HepG2 (cell line): ENCODE results near the gene STIMATE. TPM values are rescaled to one million over a fixed set of nuclear protein-coding genes. Genes with fewer than 3 reads are reported as not detected.
A peak's percentile ranks its signal among the peaks of the same experiment; 100 is the strongest.

Source experiments
- GFI1 ChIP-seq: sonication (generic); formaldehyde crosslinking; IDR thresholded peaks from 2 replicates; pipeline ENCODE4 v1.5.0; 2020; ENCODE audit warnings: missing genetic modification reagents, mild to moderate bottlenecking, borderline replicate concordance
- HNF4A ChIP-seq: sonication (generic); formaldehyde crosslinking; IDR thresholded peaks from 2 replicates; pipeline ENCODE4 v1.4.0; 2020; ENCODE audit warnings: missing genetic modification reagents
- MBNL3 ChIP-seq: fragments of 250-450 bp; sonication (Bioruptor Pico); conservative IDR thresholded peaks from 2 replicates; pipeline ENCODE4 v1.8.0; 2022; ENCODE audit warnings: mild to moderate bottlenecking, inconsistent platforms
- NCOA2 ChIP-seq: sonication (generic); formaldehyde crosslinking; IDR thresholded peaks from 2 replicates; pipeline ENCODE4 v1.8.0; 2022; ENCODE audit warnings: inconsistent platforms
- NFRKB ChIP-seq: fragments of 450-650 bp; IDR thresholded peaks from 2 replicates; pipeline ENCODE4 v1.6.1; 2017
- SKI ChIP-seq: fragments of 450-650 bp; IDR thresholded peaks from one replicate; pipeline ENCODE4 v1.6.1; 2018; ENCODE audit warnings: mild to moderate bottlenecking; ENCODE audit not compliant: partially characterized antibody
- SNAI1 ChIP-seq: sonication (generic); formaldehyde crosslinking; IDR thresholded peaks from 2 replicates; pipeline ENCODE4 v1.5.0; 2020; ENCODE audit warnings: mild to moderate bottlenecking, missing genetic modification reagents, borderline replicate concordance
- ZC3H4 ChIP-seq: sonication (generic); formaldehyde crosslinking; IDR thresholded peaks from 2 replicates; pipeline ENCODE4 v1.4.0; 2020; ENCODE audit warnings: missing genetic modification reagents, borderline replicate concordance
- ZFX ChIP-seq: sonication (generic); formaldehyde crosslinking; IDR thresholded peaks from 2 replicates; pipeline ENCODE4 v1.4.0; 2020; ENCODE audit warnings: mild to moderate bottlenecking, low read depth, missing genetic modification reagents, moderate library complexity
- ZNF510 ChIP-seq: sonication (generic); formaldehyde crosslinking; IDR thresholded peaks from 2 replicates; pipeline ENCODE4 v1.4.0; 2020; ENCODE audit warnings: low read depth, mild to moderate bottlenecking, missing genetic modification reagents
- ZNF629 ChIP-seq: sonication (generic); formaldehyde crosslinking; conservative IDR thresholded peaks from 2 replicates; pipeline ENCODE4 v1.5.0; 2020; ENCODE audit warnings: missing genetic modification reagents
- ZNF644 ChIP-seq: IDR thresholded peaks from 2 replicates; pipeline ENCODE4 v1.6.1; 2016; ENCODE audit warnings: low read depth
- ZNF766 ChIP-seq: sonication (generic); formaldehyde crosslinking; IDR thresholded peaks from 2 replicates; pipeline ENCODE4 v1.5.0; 2020; ENCODE audit warnings: missing genetic modification reagents, borderline replicate concordance
- polyA plus RNA-seq, 8 experiments: library from polyadenylated mRNA; depleted of rRNA in 3 of 8; stranded (reverse) in 7 of 8; unstranded in 1 of 8; fragments of >200 nt; fragmentation: Illumina TruSeq in 4 of 8; extraction: Trizol in 4 of 8; gene quantifications; 2 replicates each; pipeline versions ENCODE4 v1.2.1 to v1.2.3, GENCODE V29; 2011 to 2016; ENCODE audit warnings: low read depth in 4 of 8, missing spikeins in 1 of 8, mixed read lengths in 1 of 8; ENCODE audit not compliant: insufficient read depth in 1 of 8
- total RNA-seq, 5 experiments: library from RNA; depleted of rRNA; stranded (reverse); fragments of >200 nt; fragmentation: Illumina TruSeq; extraction: Trizol; gene quantifications; 2 replicates each; pipeline ENCODE4 v1.2.3, GENCODE V29; 2016; ENCODE audit warnings: low read depth in 1 of 5
- TF ChIP-seq, protein P1 (sequence below): sonication (generic); formaldehyde crosslinking; IDR thresholded peaks from 2 replicates; pipeline ENCODE4 v1.5.1; 2020; ENCODE audit warnings: mild to moderate bottlenecking, missing genetic modification reagents
- TF ChIP-seq, protein P2 (sequence below): sonication (generic); formaldehyde crosslinking; IDR thresholded peaks from 2 replicates; pipeline ENCODE4 v1.4.0; 2020; ENCODE audit warnings: missing genetic modification reagents, mild to moderate bottlenecking, borderline replicate concordance
- TF ChIP-seq, protein P3 (sequence below): sonication (generic); formaldehyde crosslinking; conservative IDR thresholded peaks from 2 replicates; pipeline ENCODE4 v1.4.0; 2020; ENCODE audit warnings: missing genetic modification reagents
- TF ChIP-seq, protein P4 (sequence below): sonication (generic); formaldehyde crosslinking; IDR thresholded peaks from 2 replicates; pipeline ENCODE4 v1.4.0; 2020; ENCODE audit warnings: missing genetic modification reagents, mild to moderate bottlenecking, borderline replicate concordance
- TF ChIP-seq, protein P5 (sequence below): sonication (generic); formaldehyde crosslinking; IDR thresholded peaks from 2 replicates; pipeline ENCODE4 v1.8.1; 2023; ENCODE audit warnings: missing genetic modification reagents, inconsistent platforms, borderline replicate concordance
- TF ChIP-seq, protein P6 (sequence below): sonication (generic); formaldehyde crosslinking; conservative IDR thresholded peaks from 2 replicates; pipeline ENCODE4 v1.8.0; 2022; ENCODE audit warnings: missing genetic modification reagents

Gene STIMATE
- total and polyA plus RNA-seq, 2 of the 13 experiments (the other 11 are each of a cell fraction or from before 2014, with no cell fraction given) = 5.7 to 11.7 TPM

DNA sequence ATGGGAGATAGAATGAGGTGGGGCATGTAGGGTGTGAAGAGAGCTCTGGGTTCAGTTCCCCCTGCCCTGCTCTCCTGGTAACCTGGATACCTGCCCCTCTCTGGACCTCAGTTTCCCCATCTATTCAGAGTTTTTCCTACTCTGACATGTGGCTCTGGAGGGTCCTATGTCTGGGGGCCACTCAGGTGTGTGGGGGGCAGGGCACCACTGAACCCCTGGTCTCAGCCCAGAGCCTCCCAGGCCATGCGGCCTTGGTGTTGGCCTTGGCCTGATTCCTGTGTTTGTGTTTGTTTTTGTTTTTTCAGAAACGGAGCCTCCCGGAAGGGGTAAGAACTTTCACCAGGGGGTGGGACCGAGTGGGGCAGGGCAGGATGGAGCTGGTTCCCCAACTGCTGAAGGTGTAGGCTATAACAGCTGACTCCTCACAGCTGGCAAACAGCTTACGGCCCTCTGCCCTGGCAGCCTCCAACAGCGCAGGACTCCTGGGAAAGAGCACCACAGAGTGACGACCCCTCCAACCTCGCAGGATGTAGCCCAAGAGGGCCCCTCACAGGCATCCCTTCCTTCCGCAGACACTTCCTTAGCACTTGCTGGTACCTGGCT, 101.9 kb downstream of the STIMATE start (continued):
- TF ChIP-seq, protein P1, sequence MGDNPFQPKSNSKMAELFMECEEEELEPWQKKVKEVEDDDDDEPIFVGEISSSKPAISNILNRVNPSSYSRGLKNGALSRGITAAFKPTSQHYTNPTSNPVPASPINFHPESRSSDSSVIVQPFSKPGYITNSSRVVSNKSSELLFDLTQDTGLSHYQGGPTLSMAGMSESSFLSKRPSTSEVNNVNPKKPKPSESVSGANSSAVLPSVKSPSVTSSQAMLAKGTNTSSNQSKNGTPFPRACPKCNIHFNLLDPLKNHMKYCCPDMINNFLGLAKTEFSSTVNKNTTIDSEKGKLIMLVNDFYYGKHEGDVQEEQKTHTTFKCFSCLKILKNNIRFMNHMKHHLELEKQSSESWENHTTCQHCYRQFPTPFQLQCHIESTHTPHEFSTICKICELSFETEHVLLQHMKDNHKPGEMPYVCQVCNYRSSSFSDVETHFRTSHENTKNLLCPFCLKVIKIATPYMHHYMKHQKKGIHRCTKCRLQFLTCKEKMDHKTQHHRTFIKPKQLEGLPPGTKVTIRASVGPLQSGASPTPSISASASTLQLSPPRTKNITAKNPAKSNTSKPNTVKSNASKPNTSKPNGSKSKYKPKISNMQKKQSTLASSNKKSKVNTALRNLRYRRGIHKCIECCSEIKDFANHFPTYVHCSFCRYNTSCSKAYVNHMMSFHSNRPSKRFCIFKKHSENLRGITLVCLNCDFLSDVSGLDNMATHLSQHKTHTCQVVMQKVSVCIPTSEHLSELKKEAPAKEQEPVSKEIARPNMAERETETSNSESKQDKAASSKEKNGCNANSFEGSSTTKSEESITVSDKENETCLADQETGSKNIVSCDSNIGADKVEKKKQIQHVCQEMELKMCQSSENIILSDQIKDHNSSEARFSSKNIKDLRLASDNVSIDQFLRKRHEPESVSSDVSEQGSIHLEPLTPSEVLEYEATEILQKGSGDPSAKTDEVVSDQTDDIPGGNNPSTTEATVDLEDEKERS (CRISPR knock-in tag) = no peak
- TF ChIP-seq MBNL3 (CRISPR knock-in tag) (no peak), NFRKB (no peak), NCOA2 (CRISPR knock-in tag) (peak; percentile 91), GFI1 (CRISPR knock-in tag) (no peak), ZNF644 (CRISPR knock-in tag) (no peak), ZNF629 (CRISPR knock-in tag) (no peak), HNF4A (CRISPR knock-in tag) (peak; percentile 68), ZC3H4 (CRISPR knock-in tag) (no peak), ZNF766 (no peak), ZNF510 (CRISPR knock-in tag) (no peak; the same call in 1 of the 2 replicates), SKI (peak; percentile 88), ZFX (CRISPR knock-in tag) (no peak), SNAI1 (CRISPR knock-in tag) (peak; percentile 40; the same call in 1 of the 2 replicates)
- TF ChIP-seq, protein P2, sequence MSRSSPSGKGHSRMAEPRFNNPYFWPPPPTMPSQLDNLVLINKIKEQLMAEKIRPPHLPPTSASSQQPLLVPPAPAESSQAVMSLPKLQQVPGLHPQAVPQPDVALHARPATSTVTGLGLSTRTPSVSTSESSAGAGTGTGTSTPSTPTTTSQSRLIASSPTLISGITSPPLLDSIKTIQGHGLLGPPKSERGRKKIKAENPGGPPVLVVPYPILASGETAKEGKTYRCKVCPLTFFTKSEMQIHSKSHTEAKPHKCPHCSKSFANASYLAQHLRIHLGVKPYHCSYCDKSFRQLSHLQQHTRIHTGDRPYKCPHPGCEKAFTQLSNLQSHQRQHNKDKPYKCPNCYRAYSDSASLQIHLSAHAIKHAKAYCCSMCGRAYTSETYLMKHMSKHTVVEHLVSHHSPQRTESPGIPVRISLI (CRISPR knock-in tag) = peak; percentile 97
- TF ChIP-seq, protein P3, sequence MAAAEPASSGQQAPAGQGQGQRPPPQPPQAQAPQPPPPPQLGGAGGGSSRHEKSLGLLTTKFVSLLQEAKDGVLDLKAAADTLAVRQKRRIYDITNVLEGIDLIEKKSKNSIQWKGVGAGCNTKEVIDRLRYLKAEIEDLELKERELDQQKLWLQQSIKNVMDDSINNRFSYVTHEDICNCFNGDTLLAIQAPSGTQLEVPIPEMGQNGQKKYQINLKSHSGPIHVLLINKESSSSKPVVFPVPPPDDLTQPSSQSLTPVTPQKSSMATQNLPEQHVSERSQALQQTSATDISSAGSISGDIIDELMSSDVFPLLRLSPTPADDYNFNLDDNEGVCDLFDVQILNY (CRISPR knock-in tag) = no peak
- TF ChIP-seq, protein P4, sequence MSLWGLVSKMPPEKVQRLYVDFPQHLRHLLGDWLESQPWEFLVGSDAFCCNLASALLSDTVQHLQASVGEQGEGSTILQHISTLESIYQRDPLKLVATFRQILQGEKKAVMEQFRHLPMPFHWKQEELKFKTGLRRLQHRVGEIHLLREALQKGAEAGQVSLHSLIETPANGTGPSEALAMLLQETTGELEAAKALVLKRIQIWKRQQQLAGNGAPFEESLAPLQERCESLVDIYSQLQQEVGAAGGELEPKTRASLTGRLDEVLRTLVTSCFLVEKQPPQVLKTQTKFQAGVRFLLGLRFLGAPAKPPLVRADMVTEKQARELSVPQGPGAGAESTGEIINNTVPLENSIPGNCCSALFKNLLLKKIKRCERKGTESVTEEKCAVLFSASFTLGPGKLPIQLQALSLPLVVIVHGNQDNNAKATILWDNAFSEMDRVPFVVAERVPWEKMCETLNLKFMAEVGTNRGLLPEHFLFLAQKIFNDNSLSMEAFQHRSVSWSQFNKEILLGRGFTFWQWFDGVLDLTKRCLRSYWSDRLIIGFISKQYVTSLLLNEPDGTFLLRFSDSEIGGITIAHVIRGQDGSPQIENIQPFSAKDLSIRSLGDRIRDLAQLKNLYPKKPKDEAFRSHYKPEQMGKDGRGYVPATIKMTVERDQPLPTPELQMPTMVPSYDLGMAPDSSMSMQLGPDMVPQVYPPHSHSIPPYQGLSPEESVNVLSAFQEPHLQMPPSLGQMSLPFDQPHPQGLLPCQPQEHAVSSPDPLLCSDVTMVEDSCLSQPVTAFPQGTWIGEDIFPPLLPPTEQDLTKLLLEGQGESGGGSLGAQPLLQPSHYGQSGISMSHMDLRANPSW (CRISPR knock-in tag) = no peak
- TF ChIP-seq, protein P5, sequence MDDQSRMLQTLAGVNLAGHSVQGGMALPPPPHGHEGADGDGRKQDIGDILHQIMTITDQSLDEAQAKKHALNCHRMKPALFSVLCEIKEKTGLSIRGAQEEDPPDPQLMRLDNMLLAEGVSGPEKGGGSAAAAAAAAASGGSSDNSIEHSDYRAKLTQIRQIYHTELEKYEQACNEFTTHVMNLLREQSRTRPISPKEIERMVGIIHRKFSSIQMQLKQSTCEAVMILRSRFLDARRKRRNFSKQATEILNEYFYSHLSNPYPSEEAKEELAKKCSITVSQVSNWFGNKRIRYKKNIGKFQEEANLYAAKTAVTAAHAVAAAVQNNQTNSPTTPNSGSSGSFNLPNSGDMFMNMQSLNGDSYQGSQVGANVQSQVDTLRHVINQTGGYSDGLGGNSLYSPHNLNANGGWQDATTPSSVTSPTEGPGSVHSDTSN (CRISPR knock-in tag) = no peak
- TF ChIP-seq, protein P6, sequence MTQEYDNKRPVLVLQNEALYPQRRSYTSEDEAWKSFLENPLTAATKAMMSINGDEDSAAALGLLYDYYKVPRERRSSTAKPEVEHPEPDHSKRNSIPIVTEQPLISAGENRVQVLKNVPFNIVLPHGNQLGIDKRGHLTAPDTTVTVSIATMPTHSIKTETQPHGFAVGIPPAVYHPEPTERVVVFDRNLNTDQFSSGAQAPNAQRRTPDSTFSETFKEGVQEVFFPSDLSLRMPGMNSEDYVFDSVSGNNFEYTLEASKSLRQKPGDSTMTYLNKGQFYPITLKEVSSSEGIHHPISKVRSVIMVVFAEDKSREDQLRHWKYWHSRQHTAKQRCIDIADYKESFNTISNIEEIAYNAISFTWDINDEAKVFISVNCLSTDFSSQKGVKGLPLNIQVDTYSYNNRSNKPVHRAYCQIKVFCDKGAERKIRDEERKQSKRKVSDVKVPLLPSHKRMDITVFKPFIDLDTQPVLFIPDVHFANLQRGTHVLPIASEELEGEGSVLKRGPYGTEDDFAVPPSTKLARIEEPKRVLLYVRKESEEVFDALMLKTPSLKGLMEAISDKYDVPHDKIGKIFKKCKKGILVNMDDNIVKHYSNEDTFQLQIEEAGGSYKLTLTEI (CRISPR knock-in tag) = no peak
